Ureter (tissue), 1 donor: Measurements from ENCODE around the gene DIRAS1. TPM values are rescaled to one million over a fixed set of nuclear protein-coding genes. Genes with fewer than 3 reads are reported as not detected.

Experiments
- DNase-seq: peaks from one replicate; pipeline ENCODE4 v3.0.0-alpha.2; 2020; ENCODE audit warnings: low spot score
- total RNA-seq: library from RNA; stranded (reverse); gene quantifications from one replicate; pipeline ENCODE4 v1.2.4, GENCODE V29; 2023
- donor health status: DM: yes; HTN: yes; CAD: no.

Gene DIRAS1, protein sequence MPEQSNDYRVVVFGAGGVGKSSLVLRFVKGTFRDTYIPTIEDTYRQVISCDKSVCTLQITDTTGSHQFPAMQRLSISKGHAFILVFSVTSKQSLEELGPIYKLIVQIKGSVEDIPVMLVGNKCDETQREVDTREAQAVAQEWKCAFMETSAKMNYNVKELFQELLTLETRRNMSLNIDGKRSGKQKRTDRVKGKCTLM
- total RNA-seq: 1.6 TPM

DNA sequence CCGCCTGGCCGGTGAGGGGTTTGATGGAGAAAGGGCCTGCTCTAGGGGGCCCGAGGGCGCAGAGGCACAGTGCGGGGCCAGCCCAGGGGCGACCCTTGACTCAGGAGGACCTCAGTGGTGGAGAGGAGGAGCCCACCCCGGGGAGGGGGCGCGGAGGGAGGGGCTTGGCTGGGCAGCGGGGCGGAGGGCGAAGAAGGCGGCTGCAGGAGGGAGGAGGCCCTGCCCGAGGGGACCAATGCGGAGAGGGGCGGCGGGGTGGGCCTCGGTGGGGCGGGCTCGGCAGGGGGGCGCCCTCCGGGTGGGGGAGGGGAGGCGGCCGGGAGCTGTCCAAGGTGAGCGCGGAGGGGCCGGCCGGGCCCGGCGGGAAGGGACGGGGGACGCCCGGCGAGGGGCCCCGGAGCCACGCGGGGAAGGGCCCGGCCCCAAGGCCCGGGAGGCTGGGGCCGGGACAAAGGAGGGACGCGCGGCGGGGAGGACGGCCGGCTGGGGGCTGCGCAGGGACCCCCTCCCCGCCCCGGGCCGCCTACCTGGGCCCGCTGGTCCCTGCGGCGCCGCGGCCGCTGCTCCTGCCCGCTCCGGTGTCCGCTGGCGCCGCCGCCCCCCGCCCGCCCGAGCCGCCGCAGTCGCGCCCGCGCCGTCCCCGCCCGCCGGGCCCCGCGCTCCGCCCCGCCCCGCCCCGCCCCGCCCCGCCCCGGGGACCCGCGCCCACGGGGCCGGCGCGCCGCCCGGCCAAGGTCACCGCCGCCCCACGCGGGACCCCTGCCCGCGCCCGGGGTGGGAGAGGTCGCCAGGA lies at the start of gene DIRAS1:
Gene DIRAS1, minus strand, starts transcription at position 596 of the 793 bp plus-strand sequence. CDS start 3,566 bp downstream, outside the sequence.
- no peak for DNase-seq

DNA sequence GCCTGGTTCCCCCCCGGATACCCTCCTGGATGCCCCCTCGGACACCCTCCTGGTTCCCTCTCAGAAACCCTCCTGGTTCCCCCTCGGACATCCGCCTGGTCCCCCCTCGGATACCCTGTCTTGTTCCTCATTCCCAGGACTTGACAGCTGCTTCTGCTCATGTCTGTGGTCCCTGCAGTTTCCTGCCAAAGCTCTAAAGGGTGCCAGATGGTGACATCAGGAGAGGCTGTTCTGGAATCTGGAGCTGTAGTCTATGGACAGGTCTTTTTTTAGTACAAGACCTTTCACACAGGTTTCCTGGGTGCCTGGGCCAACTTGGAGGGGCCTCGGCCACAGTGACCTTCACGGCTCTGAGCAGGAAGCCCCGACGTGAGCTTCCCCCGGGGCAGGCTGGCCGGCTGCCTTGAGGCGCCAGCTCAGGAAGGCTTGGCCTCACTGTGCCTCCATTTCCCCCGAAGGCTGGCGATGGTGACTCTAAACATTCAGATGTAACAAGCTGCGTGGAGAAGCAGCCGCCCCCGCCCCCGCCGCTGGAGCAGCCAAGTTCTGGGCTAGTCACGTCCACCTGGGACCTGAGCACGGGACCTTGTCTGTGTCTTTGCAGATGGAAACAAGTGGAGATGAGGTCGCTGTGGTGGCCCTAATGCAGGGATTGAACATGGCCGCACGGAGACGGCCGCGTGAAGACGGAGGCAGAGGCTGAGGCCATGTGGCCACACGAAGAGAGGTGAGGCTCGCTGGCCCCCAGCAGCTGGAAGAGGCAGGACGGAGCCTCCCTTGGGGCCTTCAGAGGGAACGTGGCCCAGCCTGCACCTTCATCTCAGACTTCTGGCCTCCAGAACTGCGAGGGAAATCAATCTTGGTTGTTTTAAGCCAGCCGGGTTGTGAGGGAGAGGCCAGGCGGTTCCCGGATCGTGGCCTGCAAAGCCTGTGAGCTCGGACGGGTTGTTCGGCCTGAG lies 49.2 kb upstream of the DIRAS1 start:
- peak; percentile 75 for DNase-seq

DNA sequence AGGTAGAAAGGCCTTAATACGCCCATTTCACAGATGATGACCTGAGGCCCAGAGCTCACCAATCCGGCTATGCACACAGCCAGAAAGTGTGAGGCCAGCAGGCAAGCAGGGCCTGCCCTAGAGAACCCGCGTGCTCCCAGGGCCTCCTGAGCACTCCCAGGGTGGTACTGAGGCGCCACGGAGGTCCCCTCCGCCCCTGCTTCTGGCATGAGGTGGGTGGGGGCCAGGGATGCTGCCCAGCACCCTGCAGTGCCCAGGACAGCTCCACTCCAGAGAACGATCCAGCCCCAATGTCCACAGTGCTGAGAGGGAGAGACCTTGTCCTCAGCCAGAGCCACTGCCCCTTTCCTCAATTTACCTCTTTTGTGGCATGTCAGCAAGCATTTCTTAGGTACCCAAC lies 48.0 kb upstream of the DIRAS1 start:
- no peak for DNase-seq

DNA sequence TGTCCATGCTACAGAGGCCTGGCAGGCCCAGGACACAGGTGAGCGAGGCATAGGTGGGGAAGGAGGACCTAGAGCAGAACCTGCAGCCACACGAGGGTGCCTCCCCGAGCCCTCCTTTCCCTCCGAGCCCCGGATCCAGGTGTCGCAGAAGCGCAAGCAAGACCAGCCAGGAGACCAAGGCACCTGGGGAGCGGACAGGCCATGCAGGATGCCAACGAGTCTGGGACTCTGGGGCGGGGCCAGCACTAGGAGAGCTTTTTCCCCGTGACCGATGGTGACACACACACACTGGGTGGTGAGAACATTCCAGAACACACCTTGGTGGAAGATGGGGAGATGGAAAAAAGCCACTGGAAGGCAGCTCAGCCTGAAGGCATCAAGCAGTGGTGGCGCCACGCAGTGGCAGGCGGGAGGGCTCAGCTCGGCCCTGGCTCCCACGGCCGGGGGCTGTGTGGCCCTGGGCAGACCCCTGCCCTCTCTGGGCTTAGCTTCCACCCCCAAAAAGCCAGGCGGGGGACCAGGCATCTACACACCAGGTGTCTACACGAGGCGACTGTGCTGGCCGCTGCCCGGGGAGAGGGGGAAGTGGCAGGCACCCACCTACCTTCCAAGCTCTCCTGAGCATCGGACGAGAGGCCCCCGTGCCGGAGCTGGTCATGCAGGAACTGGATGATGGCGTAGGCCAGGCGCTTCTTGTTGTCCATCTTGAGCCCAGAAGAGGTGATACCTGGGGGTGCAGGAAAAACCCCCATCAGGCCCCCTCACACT lies 47.4 kb upstream of the DIRAS1 start:
- no peak for DNase-seq

DNA sequence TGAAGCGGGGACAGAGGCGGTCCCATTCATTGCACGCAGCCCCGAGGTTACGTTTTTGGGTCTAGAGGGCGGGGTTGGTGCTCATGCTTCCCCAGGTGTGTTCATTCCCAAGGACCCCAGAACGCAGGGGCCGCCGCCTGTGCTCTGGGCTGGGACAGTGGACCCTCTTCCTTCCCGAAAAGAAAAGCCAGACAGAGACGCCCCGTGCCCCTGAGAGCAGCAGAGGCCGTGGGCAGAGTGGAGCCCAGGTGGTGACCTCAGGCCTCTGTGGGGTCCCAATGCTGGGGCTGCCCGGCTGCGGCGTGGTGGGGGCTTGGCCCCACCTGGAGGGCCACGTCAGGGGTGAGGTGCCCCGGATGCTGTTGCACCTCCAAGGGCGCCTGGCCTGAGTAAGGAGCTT lies 46.5 kb upstream of the DIRAS1 start:
- DNase-seq: no peak

DNA sequence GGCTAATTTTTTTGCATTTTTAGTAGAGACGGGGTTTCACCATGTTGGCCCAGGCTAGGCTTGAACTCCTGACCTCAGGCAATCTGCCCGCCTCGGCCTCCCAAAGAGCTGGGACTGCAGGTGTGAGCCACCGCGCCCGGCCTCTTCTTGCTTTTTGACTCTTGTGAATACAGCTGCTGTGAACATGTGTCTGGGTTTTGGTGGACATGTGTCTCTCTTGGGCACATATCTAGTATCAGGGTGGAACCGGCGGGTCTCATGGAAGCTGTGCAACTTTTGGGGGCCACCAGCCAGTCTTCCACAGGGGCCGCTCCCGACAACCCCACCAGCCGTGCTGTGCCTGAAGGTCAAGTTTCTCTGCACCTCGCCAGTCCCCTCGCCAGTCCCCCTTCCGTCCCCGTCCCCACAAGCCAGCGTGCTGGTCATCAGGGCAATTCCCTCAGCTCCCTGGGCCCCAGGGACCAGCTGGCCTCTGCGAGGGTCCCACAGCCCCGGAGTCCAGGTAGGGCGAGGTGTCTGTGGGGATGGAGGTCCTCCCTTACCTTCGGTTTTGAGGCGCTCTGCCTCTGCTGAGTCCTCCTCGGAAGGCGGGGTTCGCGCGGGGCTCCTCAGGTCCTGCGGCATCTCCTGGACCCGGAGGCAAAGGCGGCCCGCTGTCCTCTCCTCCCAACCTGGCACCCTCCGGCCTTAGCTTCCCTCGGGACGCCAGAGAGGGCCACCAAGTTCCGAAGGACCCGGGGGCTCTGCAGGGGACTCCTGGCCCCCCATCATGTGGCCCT lies 45.6 kb upstream of the DIRAS1 start:
- no peak for DNase-seq

DNA sequence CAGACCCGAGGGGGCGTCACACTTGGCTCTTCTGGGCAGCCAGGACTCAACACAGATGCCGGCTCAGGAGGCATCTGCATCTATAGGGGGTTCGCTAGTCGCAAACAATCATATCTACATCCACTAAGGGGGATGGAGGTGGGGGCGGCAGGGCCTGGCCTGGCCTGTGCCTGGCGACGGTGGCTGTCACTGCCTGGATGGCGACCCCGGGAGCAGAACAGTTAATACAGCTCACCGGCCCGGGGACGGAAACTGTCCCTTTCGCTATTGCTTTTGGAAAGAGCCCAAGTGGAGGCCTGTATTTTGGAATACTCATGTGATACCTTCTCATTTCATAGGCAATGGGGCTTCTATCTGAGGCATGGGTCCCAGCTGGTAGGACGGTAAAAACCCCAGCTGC lies 44.2 kb upstream of the DIRAS1 start:
- DNase-seq: no peak

DNA sequence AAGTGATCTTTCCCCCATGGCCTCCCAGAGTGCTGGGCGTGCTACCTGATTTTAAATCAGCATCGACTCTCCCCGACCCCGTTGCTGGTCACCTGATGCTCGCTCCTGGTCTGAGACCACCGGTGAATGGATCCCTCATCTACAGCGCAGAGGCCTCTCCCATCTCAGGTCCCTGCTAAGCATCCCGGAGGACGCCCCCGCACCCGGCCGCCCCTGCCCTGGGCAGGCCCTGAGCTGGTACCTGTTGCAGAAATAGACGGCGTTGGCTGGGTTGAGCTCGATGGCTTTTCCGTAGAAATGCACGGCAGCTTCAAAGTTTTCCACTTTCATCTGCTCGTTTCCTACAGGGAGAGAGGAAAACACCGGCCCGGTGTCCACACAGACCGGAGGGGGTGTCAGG lies 43.8 kb upstream of the DIRAS1 start:
- DNase-seq: no peak

DNA sequence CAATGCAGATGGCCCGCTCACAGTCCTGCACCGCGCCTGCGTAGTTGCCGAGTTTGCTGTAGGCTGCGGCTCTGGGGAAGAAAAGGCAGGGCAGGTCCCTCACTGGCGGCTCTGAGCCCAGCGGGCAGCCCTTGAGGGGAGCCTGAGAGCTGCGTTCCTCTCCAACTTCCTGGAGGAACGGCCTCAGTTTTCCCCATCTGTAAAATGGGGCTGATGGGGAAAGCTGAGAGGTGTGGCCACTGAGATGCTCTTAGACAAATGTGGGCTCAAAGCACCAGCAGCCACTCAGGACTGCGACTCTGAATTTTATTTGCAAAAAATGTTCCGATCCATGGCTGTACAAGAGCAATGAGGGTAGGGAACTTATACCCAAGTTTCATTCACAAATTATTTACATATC lies 42.5 kb upstream of the DIRAS1 start:
- DNase-seq: no peak

DNA sequence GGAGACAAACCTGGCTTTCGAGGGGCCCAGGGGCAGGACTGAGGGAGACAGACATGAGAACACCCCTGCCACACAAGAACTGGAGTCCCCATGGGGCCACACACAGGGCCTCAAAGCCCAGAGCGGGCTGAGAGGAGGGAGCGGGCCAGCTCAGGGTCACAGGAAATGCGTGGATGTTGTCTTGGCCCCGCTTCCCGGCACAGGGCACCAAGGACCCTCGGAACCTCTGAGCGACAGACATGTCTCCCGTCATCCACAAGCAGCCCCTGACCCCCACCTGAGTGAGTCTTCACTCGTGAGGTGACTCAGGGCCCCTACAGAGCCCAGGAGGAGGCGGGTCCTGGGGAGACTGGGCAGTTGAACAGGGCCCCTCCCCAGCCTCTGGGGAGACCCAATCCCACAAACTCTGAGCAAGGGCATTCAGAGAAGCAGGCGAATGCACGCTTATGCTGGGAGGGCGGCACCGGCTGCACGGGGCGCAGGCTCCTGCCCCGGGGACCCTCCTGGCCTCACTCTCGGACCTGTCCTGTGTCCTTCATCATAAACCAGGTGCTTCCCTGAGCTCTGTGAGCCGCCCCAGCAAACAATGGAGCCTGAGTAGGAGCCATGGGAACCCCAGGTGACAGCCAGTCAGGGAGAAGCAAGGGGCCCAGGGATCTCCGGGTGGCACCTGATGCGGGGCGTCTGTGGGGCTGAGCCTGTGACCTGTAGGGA lies 41.8 kb upstream of the DIRAS1 start:
- no peak for DNase-seq

DNA sequence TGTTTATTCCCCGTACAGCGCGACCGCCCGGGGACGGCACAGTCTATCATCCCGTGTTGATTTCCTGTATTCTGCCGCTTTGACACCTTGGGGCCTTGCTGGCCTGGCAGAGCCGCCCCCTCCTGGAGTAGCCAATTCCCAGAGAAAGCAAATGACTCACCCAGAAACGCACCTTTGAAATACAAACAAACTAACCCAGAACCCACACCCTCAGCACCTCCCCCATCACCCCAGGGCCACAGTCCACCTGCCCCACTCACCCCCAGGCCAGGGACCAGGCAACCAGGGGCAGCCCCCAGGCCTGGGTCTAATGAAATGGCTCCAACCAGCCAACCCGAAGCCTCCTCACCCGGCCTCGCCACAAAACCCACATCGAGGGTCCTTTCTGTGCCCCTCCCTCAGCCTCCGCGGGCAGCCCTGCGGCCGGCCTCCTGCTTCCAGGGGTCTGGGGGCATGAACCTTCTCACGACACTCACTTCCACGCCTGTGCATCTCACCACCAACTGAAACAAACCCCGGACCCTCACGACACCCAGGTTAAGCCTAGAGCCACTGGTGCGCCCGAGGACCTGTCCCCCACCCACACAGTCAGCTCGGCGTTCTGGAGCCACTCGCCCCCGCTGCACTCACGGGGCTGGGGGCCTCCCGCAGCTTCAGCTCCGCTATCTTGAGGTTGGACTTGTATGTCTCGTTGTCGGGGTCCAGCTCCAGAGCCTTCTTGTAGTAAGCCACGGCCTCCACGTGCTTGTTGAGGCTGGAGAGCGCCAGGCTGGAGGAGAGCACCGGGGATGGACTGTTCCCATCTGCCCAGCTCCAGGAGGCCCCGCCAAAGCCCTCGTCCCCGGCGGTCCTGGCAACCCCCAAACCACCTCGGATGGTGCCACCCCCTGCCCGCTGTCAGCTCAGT lies 41.0 kb upstream of the DIRAS1 start:
- DNase-seq: no peak

DNA sequence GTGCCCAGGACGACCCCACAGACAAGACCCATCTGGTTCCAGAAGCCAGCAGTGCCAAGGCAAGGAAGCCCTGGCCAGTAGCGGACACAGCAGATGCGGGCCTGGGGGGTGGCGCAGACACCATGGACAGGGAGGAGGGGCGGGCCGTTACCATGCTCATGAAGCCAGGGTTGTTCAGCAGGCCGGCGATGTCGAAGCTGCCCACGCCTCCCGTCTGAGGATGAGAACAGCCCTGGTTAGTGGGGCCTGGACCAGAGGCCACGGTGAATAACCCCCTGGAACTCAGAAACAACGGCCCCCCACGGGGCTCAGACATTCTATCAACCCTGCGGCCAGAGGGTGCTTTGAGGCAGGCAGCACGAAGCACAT lies 40.1 kb upstream of the DIRAS1 start:
- no peak for DNase-seq

DNA sequence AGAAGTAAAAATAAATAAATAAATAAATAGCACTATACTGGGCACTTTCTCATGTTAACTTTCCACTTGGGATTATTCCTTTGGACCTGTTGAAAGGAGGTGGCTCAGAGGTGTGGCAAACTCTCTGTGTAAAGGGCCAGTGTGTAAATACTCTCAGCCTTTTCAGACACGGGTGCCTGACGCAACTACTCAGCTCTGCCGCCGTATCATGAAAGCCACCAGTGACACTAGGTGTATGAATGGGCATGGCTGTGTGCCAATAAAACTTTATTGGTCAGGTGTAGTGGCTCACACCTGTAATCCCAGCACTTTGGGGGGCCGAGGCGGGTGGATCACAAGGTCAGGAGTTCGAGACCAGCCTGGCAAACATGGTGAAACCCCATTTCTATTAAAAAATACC lies 38.8 kb upstream of the DIRAS1 start:
- no peak for DNase-seq

DNA sequence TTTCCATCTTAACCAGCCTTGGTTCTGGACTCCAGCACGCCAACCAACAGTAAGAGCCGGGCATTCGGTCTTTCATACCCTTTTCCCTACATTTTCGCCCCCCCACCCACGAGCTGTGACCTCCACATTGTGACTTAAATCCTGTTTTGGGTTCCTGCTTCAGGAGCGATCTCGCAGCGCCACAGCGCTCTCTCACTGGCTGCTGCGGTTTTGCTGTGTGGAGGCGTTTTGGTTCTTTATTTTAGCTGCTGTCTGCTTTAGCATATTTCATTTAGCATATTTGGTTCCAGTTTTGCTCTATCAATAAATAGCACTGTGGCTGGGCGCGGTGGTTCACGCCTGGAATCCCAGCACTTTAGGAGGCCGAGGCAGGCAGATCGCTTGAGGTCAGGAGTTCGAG lies 38.2 kb upstream of the DIRAS1 start:
- no peak for DNase-seq

DNA sequence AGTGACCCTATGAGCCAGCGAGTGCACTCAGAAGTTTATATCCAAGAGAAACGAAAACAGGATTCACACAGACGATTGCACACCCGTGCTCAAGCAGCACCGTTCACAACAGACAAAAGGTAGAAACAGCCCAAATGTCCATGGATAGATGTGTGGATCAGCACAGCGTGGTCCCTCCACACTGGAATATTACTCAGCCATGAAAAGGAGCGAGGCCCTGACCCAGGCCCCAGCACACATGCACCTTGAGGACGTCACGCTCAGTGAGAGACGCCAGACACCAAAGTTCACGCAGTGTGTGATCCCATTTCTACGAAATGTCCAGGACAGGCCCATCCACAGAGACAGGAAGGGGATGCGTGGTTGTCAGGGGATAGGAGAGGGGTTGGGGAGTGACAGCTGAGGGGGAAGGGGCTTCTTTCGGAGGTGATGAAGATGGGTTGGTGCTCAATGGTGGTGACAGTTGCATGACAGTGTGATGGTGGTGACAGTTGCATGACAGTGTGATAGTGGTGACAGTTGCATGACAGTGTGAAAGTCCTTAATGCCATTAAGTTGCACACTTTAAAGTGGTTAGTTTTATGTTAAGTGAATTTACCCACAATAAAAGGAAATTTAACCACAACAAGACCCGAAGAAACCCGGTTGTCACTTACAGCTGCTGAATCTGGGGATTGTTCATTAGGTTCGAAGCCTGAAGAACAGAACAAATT lies 37.6 kb upstream of the DIRAS1 start:
- no peak for DNase-seq

DNA sequence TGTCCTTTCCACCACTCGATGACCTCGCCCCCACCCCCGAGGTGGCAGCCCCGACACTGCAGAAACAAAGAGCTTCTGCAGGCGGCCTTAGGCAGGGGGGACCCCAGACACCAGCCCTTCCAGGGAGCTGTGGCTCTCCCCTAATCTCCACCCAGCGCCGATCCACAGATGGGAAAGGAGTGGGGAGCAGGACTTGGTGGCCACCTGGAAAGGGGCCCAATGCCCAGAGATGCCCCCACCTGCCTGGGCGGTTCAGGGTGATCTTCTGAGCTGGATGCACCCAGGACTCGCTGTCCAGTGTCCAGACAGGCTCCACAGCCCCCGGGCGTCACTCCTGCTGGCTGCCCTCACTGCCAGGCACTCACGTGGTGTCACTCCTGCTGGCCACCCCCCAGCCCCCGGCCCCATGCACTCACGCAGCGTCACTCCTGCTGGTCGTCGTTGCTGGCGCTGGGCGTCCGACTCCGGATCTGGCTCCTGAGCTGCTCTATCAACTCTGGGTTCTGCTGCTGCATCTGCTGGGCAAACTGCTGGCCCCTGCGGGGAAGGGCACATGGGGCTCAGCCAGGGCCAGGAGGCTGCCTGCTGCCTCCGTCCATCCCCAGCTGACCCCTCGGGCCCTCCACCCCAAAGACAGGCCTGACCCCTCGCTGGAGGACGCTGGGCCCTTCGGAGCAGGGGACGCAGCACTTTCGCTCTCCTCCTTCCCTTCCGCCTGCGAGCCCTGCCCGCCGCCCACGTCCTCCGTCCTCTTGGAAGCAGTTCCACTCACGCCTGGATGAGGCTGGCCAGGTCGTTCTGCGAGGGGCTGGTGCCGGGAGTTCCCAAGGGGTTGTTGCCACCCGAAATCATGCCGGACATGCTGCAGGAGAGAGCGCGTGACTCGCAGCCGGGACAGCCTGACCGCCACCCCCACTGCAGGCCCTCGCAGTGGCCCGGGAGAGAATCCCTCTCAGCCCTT lies 36.0 kb upstream of the DIRAS1 start:
- DNase-seq: no peak

DNA sequence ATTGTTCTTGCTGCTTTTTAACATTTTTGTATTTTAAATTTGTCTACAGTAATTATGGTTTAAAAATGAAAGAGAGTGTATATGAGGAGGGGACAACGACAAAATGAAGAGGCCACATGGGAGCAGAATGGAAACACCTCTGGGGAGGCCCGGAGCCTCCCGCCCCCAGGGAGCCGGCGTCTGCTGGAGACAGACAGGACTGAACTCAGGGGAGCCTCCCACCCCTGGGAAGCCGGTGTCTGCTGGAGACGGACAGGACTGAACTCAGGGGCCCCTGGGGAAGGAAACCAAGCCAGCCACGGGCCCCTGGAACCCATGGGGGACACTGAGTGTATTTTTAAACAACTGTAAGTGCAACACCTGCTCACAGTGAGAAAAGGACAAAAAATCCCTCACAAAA lies 35.3 kb upstream of the DIRAS1 start:
- no peak for DNase-seq
